ENCODE data around the gene C1QTNF8. TPM values are rescaled to one million over a fixed set of nuclear protein-coding genes. Genes with fewer than 3 reads are reported as not detected.

Gene C1QTNF8
- total and polyA plus RNA-seq, 2 of the 13 experiments (the other 11 are each of a cell fraction or from before 2014, with no cell fraction given), result 0.09 TPM; not detected in 1

GRCh38 chr16:1089822-1090619 lies 6.0 kb downstream of the C1QTNF8 start (continued):
- peak; percentile 20; the same call in 1 of the 2 replicates for TF ChIP-seq ZBED4 (CRISPR knock-in tag; IDR thresholded peaks at IDR 0.05; ENCODE audit: borderline replicate concordance)
- TF ChIP-seq ZNF292 (CRISPR knock-in tag; IDR thresholded peaks at IDR 0.05; ENCODE audit: borderline replicate concordance, low read depth), result no peak; the same call in none of the 2 replicates
- peak; percentile 81 for TF ChIP-seq GZF1 (CRISPR knock-in tag; IDR thresholded peaks at IDR 0.05)
- TF ChIP-seq FOXK1 (CRISPR knock-in tag; IDR thresholded peaks at IDR 0.05; ENCODE audit: borderline replicate concordance, low read depth), result no peak
- TF ChIP-seq ISX (CRISPR knock-in tag; conservative IDR thresholded peaks at IDR 0.05), result no peak
- TF ChIP-seq RBAK (CRISPR knock-in tag; IDR thresholded peaks at IDR 0.05), result no peak
- TF ChIP-seq ZNF629 (CRISPR knock-in tag; conservative IDR thresholded peaks at IDR 0.05), result peak; percentile 51; the same call in 1 of the 2 replicates
- TF ChIP-seq TCF12 (IDR thresholded peaks at IDR 0.05), result no peak
- no peak for TF ChIP-seq TCF12 (CRISPR knock-in tag; IDR thresholded peaks at IDR 0.05)
- TF ChIP-seq CCAR2 (optimal IDR thresholded peaks at IDR 0.05; ENCODE audit: low read depth, low read length), result no peak
- TF ChIP-seq PAXIP1 (CRISPR knock-in tag; conservative IDR thresholded peaks at IDR 0.05), result peak; percentile 90
- TF ChIP-seq ZNF768 (CRISPR knock-in tag; IDR thresholded peaks at IDR 0.05), result no peak
- TF ChIP-seq ZNF451 (CRISPR knock-in tag; IDR thresholded peaks at IDR 0.05), result peak; percentile 46; the same call in 1 of the 2 replicates
- peak; percentile 62; the same call in 1 of the 2 replicates for TF ChIP-seq MED13 (CRISPR knock-in tag; IDR thresholded peaks at IDR 0.05)
- TF ChIP-seq KLF13 (CRISPR knock-in tag; IDR thresholded peaks at IDR 0.05), result no peak
- TF ChIP-seq GTF2F1 (IDR thresholded peaks at IDR 0.05; ENCODE audit: low read length), result no peak
- peak; percentile 73; the same call in 1 of the 2 replicates for TF ChIP-seq ZNF609 (CRISPR knock-in tag; IDR thresholded peaks at IDR 0.05; ENCODE audit: borderline replicate concordance)
